ENCODE measurements around the gene GPRIN2. TPM values are rescaled to one million over a fixed set of nuclear protein-coding genes. Genes with fewer than 3 reads are reported as not detected.
A peak's percentile ranks its signal among the peaks of the same experiment; 100 is the strongest.

GPRIN2 gene
- total RNA-seq, 1 donor from 2014 or later, result not detected

GRCh38 chr10:46549171-46550075 is 7.0 kb downstream of the GPRIN2 start:
- DNase-seq (ENCODE audit: low read depth in 2 of 2), result no peak

- DNase-seq (ENCODE audit: low read depth in 2 of 2), result no peak
Observed at GRCh38 chr10:46548498-46549090, 7.9 kb downstream of the GPRIN2 start.

- no peak for DNase-seq (ENCODE audit: low read depth in 2 of 2)
Observed at GRCh38 chr10:46547541-46548497, 8.6 kb downstream of the GPRIN2 start.

- no peak for DNase-seq (ENCODE audit: low read depth in 2 of 2)
Observed at GRCh38 chr10:46546591-46547540, 9.6 kb downstream of the GPRIN2 start.

GRCh38 chr10:46545861-46546590 is 10.4 kb downstream of the GPRIN2 start:
- DNase-seq (ENCODE audit: low read depth in 2 of 2), result no peak

GRCh38 chr10:46544989-46545791 is 11.3 kb downstream of the GPRIN2 start:
- DNase-seq (ENCODE audit: low read depth in 2 of 2), result no peak

- DNase-seq (ENCODE audit: low read depth in 2 of 2), result no peak
Observed at GRCh38 chr10:46543466-46544377, 12.7 kb downstream of the GPRIN2 start.

- no peak for DNase-seq (ENCODE audit: low read depth in 2 of 2)
Observed at GRCh38 chr10:46542567-46543465, 13.6 kb downstream of the GPRIN2 start.

- no peak for DNase-seq (ENCODE audit: low read depth in 2 of 2)
Observed at GRCh38 chr10:46541735-46542566, 14.5 kb downstream of the GPRIN2 start.

- DNase-seq (ENCODE audit: low read depth in 2 of 2), result peak in 1 of 2 donors; percentile 50
Observed at GRCh38 chr10:46541017-46541661, 15.3 kb downstream of the GPRIN2 start.

GRCh38 chr10:46540412-46541016 is 15.9 kb downstream of the GPRIN2 start:
- DNase-seq (ENCODE audit: low read depth in 2 of 2), result no peak

GRCh38 chr10:46539596-46540411 is 16.7 kb downstream of the GPRIN2 start:
- peak; percentile 40 to 60 for DNase-seq (ENCODE audit: low read depth in 2 of 2)

- DNase-seq (ENCODE audit: low read depth in 2 of 2), result no peak
Observed at GRCh38 chr10:46538717-46539426, 17.6 kb downstream of the GPRIN2 start.

- no peak for DNase-seq (ENCODE audit: low read depth in 2 of 2)
Observed at GRCh38 chr10:46538155-46538554, 18.3 kb downstream of the GPRIN2 start.
